K562 (cell line): ENCODE data around the gene STON2. TPM values are rescaled to one million over a fixed set of nuclear protein-coding genes. Genes with fewer than 3 reads are reported as not detected.

ENCODE experiments used
- ATAC-seq: fragments of 200-7000 bp; cut with Tn5 transposase; 3 replicates; pipeline ENCODE4 v1.9.1; 2020; ENCODE audit warnings: moderate library complexity
- Bru-seq: library from RNA; stranded (reverse); fragments of 400-500 nt; gene quantifications from one replicate; lab custom pipeline; 2021; lab: Mats Ljungman, UMichigan
- BruChase-seq, 2 experiments: library from RNA; stranded (reverse); fragments of 400-500 nt; gene quantifications; one replicate each; lab custom pipeline; 2021; lab: Mats Ljungman, UMichigan
- BruUV-seq: library from RNA; stranded (reverse); fragments of 400-500 nt; replicated peaks from 2 replicates; lab custom pipeline; 2021; lab: Mats Ljungman, UMichigan
- CTCF ChIA-PET: fragments of 300-600 bp; formaldehyde crosslinking; extraction: SDS; loops from one replicate; lab custom pipeline; 2021; ENCODE audit warnings: low intra/inter-chr PET ratio; lab: Yijun Ruan, JAX
- POLR2A ChIA-PET: fragments of 300-600, 350-650 bp; sonication (Branson Sonifier 250); formaldehyde crosslinking; extraction: SDS; loops from one replicate; lab custom pipeline; 2021; ENCODE audit warnings: antibody characterized with exemption, inconsistent platforms; lab: Yijun Ruan, JAX
- DNase-seq, 4 experiments: peaks; one replicate each; pipeline versions ENCODE4 v3.0.0 to v3.0.0-alpha.2; 2011 to 2018; ENCODE audit warnings: low spot score in 3 of 4, mixed read lengths in 3 of 4; ENCODE audit errors: extremely low read depth in 1 of 4
- FAIRE-seq: peaks from 2 replicates; lab custom pipeline; 2011; peaks lifted over from hg19 to GRCh38; lab: Jason Lieb, UNC
- H2AFZ ChIP-seq: 2 replicates; pipeline ENCODE4 v1.6.0; 2011; ENCODE audit warnings: low read depth, low read length, control low read depth, inconsistent platforms
- H3K27ac ChIP-seq: fragments of 200-600 bp; 3 replicates; pipeline ENCODE4 v1.8.0; 2011; ENCODE audit warnings: low read depth, mild to moderate bottlenecking, control low read depth, inconsistent platforms, low read length, moderate library complexity, mixed read lengths; ENCODE audit errors: extremely low read depth
- H3K27me3 ChIP-seq, 2 experiments: fragments of 300-600 bp in 1 of 2; 2 replicates in 1 of 2; 3 replicates in 1 of 2; pipeline versions ENCODE4 v1.6.0 to v1.8.0; 2011; ENCODE audit warnings: inconsistent platforms in 2 of 2, low read length in 2 of 2, mild to moderate bottlenecking in 1 of 2, mixed read lengths in 1 of 2, moderate library complexity in 1 of 2; ENCODE audit not compliant: control insufficient read depth in 2 of 2, insufficient read depth in 2 of 2
- H3K36me3 ChIP-seq: fragments of 300-600 bp; 3 replicates; pipeline ENCODE4 v1.8.0; 2011; ENCODE audit warnings: mild to moderate bottlenecking, low read length, inconsistent platforms; ENCODE audit not compliant: control insufficient read depth, insufficient read depth
- H3K4me1 ChIP-seq, 2 experiments: fragments of 200-600 bp in 1 of 2; replicated peaks in 1 of 2; 2 replicates in 1 of 2; 3 replicates in 1 of 2; pipeline versions ENCODE4 v1.5.1 to v1.8.0; 2011; ENCODE audit warnings: inconsistent platforms in 2 of 2, low read length in 2 of 2, mild to moderate bottlenecking in 1 of 2, mixed read lengths in 1 of 2, moderate library complexity in 1 of 2; ENCODE audit not compliant: control insufficient read depth in 2 of 2, insufficient read depth in 2 of 2
- H3K4me2 ChIP-seq: 2 replicates; pipeline ENCODE4 v1.6.1; 2011; ENCODE audit warnings: low read length, control low read depth, inconsistent platforms, mixed read lengths; ENCODE audit not compliant: insufficient read depth
- H3K4me3 ChIP-seq: fragments of 200-600 bp; sonication (generic), shearing (Covaris generic); 2 replicates; pipeline ENCODE4 v1.5.1; 2016; ENCODE audit warnings: control low read depth, inconsistent platforms
- H3K79me2 ChIP-seq: fragments of 200-600 bp; 3 replicates; pipeline ENCODE4 v1.8.0; 2011; ENCODE audit warnings: low read length, inconsistent platforms; ENCODE audit not compliant: control insufficient read depth, insufficient read depth
- H3K9ac ChIP-seq, 2 experiments: 2 replicates each; pipeline versions ENCODE4 v1.6.0 to v1.6.1; 2011; ENCODE audit warnings: low read depth in 2 of 2, low read length in 2 of 2, control low read depth in 1 of 2, inconsistent platforms in 1 of 2, mild to moderate bottlenecking in 1 of 2, mixed read lengths in 1 of 2; ENCODE audit not compliant: insufficient read depth in 1 of 2
- H3K9me1 ChIP-seq: one replicate; pipeline ENCODE4 v1.6.0; 2011; ENCODE audit warnings: inconsistent platforms, mild to moderate bottlenecking, low read length, moderate library complexity; ENCODE audit not compliant: control insufficient read depth, insufficient read depth
- H3K9me3 ChIP-seq: replicated peaks from 2 replicates; pipeline ENCODE4 v1.5.1; 2011; ENCODE audit warnings: low read depth, low read length, inconsistent platforms; ENCODE audit not compliant: control insufficient read depth, insufficient read depth
- H4K20me1 ChIP-seq: replicated peaks from 2 replicates; pipeline ENCODE4 v1.6.1; 2011; ENCODE audit warnings: low read length, inconsistent platforms, mixed read lengths; ENCODE audit not compliant: control insufficient read depth, insufficient read depth
- ARID1B ChIP-seq: fragments of 450-650 bp; IDR thresholded peaks from 2 replicates; pipeline ENCODE4 v1.6.1; 2016; ENCODE audit warnings: antibody characterized with exemption, mild to moderate bottlenecking, inconsistent platforms
- ATF1 ChIP-seq, 2 experiments: fragments of 450-650 bp in 1 of 2; IDR thresholded peaks; 2 replicates each; pipeline ENCODE4 v1.6.1; 2016; ENCODE audit warnings: missing compliant biosample characterization in 1 of 2, missing genetic modification characterization in 1 of 2
- BACH1 ChIP-seq: fragments of 200-800 bp; sonication (Bioruptor generic); IDR thresholded peaks from 2 replicates; pipeline ENCODE4 v1.6.1; 2016; ENCODE audit warnings: missing genetic modification characterization, missing compliant biosample characterization
- CBX3 ChIP-seq, 2 experiments: IDR thresholded peaks; 1 replicate in 1 of 2; 2 replicates in 1 of 2; pipeline ENCODE4 v1.6.1; 2012; ENCODE audit warnings: inconsistent platforms in 2 of 2, low read length in 2 of 2, borderline replicate concordance in 1 of 2, control low read depth in 1 of 2
- KDM2B ChIP-seq: fragments of 250-450 bp; sonication (Bioruptor Pico); IDR thresholded peaks from 2 replicates; pipeline ENCODE4 v1.8.0; 2021; ENCODE audit warnings: mild to moderate bottlenecking, moderate library complexity
- NBN ChIP-seq: fragments of 450-650 bp; IDR thresholded peaks from 2 replicates; pipeline ENCODE4 v1.6.1; 2016; ENCODE audit warnings: low read depth, mild to moderate bottlenecking
- SMARCE1 ChIP-seq: fragments of 450-650 bp; IDR thresholded peaks from 2 replicates; pipeline ENCODE4 v1.7.1; 2016; ENCODE audit warnings: mild to moderate bottlenecking
- TAF9B ChIP-seq: fragments of 450-650 bp; IDR thresholded peaks from 2 replicates; pipeline ENCODE4 v1.6.1; 2018; ENCODE audit warnings: mild to moderate bottlenecking; ENCODE audit not compliant: partially characterized antibody
- ZMIZ1 ChIP-seq, 2 experiments: fragments of 150-350 bp in 1 of 2; IDR thresholded peaks; 2 replicates each; pipeline ENCODE4 v1.6.1; 2012 to 2016; ENCODE audit warnings: low read depth in 2 of 2, low read length in 2 of 2, mild to moderate bottlenecking in 1 of 2, moderate library complexity in 1 of 2
- ZNF3 ChIP-seq: fragments of 250-450 bp; sonication (Bioruptor Pico); IDR thresholded peaks from 2 replicates; pipeline ENCODE4 v1.5.0; 2021; ENCODE audit warnings: mild to moderate bottlenecking, moderate library complexity
- WGBS: fragments of 100-300 bp; shearing (Covaris generic); methylation state at CpG from one replicate; pipeline ENCODE4 v1.1.6; 2016; ENCODE audit warnings: low coverage, mixed read lengths; ENCODE audit not compliant: insufficient coverage; ENCODE audit errors: missing lambda C conversion rate; 5-methylcytosine and 5-hydroxymethylcytosine counted together
- in situ Hi-C: fragments of 300-500 bp; cut with MboI; formaldehyde crosslinking; loops from 4 replicates; pipeline ENCODE4 v1.15.0; 2018; ENCODE audit warnings: inconsistent platforms, mixed read lengths
- intact Hi-C: fragments of 100-400 bp; cut with micrococcal nuclease; formaldehyde crosslinking; loops from 2 replicates; pipeline ENCODE4 v1.14.2; 2022
- long read RNA-seq, 3 experiments: library from polyadenylated mRNA in 2 of 3; library from RNA in 1 of 3; unstranded in 2 of 3; stranded (forward) in 1 of 3; transcript quantifications; one replicate each; pipeline ENCODE4 v2.0.0, GENCODE V29; 2019 to 2022
- polyA minus RNA-seq, 3 experiments: library from RNA; depleted of rRNA, polyadenylated mRNA; stranded (reverse); fragments of >200 nt; gene quantifications; 2 replicates each; pipeline ENCODE4 v1.2.3, GENCODE V29; 2011
- polyA plus RNA-seq, 8 experiments: library from polyadenylated mRNA; depleted of rRNA in 4 of 8; stranded (reverse) in 5 of 8; unstranded in 3 of 8; fragments of >200 nt; fragmentation: Nextera tagmentation in 2 of 8; fragmentation: Illumina TruSeq in 1 of 8; extraction: Ambion mirVana in 2 of 8; extraction: Trizol in 1 of 8; gene quantifications; 2 replicates each; pipeline versions ENCODE4 v1.2.1 to v1.2.3, GENCODE V29; 2011 to 2014; ENCODE audit warnings: inconsistent platforms in 1 of 8, missing spikeins in 1 of 8
- total RNA-seq, 7 experiments: library from RNA; depleted of rRNA in 6 of 7; stranded (reverse); fragments of >200 nt in 6 of 7; fragmentation: Illumina TruSeq in 2 of 7; extraction: Trizol in 2 of 7; gene quantifications; 2 replicates each; pipeline versions ENCODE4 v1.2.1 to v1.2.3, GENCODE V29; 2011 to 2021; ENCODE audit warnings: low replicate concordance in 1 of 7

STON2 gene, protein sequence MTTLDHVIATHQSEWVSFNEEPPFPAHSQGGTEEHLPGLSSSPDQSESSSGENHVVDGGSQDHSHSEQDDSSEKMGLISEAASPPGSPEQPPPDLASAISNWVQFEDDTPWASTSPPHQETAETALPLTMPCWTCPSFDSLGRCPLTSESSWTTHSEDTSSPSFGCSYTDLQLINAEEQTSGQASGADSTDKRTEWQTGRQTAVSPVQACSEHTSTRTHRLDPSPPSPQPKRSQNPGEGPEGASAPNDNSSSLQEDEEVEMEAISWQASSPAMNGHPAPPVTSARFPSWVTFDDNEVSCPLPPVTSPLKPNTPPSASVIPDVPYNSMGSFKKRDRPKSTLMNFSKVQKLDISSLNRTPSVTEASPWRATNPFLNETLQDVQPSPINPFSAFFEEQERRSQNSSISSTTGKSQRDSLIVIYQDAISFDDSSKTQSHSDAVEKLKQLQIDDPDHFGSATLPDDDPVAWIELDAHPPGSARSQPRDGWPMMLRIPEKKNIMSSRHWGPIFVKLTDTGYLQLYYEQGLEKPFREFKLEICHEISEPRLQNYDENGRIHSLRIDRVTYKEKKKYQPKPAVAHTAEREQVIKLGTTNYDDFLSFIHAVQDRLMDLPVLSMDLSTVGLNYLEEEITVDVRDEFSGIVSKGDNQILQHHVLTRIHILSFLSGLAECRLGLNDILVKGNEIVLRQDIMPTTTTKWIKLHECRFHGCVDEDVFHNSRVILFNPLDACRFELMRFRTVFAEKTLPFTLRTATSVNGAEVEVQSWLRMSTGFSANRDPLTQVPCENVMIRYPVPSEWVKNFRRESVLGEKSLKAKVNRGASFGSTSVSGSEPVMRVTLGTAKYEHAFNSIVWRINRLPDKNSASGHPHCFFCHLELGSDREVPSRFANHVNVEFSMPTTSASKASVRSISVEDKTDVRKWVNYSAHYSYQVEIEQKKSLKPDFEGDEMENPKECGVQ
- total RNA-seq (2011; cell fraction: chromatin; rRNA removed; ENCODE audit: low replicate concordance): 206 and 247 TPM in 2 replicates
- total RNA-seq (2011; cell fraction: nucleolus; rRNA removed): 93.6 and 103 TPM in 2 replicates
- total RNA-seq (2011; cell fraction: nucleoplasm; rRNA removed): 120 and 144 TPM in 2 replicates
- total RNA-seq (2014; rRNA removed): 54.6 and 61.6 TPM in 2 replicates
- 90.6 and 106 TPM in 2 replicates for total RNA-seq (2014; rRNA removed; fragmentation: Illumina TruSeq; extraction: Trizol)
- 68.5 and 69.6 TPM in 2 replicates for total RNA-seq (2015; rRNA removed; fragmentation: Illumina TruSeq; extraction: Trizol)
- total RNA-seq (2021): 89.4 and 99.3 TPM in 2 replicates
- polyA plus RNA-seq (2011; rRNA removed): 53.5 and 54.6 TPM in 2 replicates
- polyA plus RNA-seq (2011; cell fraction: cytosol; rRNA removed): 28.3 and 33.4 TPM in 2 replicates
- 48.4 and 72.1 TPM in 2 replicates for polyA plus RNA-seq (2011; cell fraction: nucleus; rRNA removed)
- polyA plus RNA-seq (2012): 18.9 and 21.5 TPM in 2 replicates
- 24.1 and 24.8 TPM in 2 replicates for polyA plus RNA-seq (2014; fragmentation: Illumina TruSeq; extraction: Trizol)
- 10 to 100 TPM in 1 of 2 experiments, 1 to 10 TPM in 1; 7.8 to 30.2 TPM for polyA plus RNA-seq (2014; fragmentation: Nextera tagmentation; extraction: Ambion mirVana)
- 20.2 and 24.9 TPM in 2 replicates for polyA plus RNA-seq (2014; rRNA removed)
- 207 and 259 TPM in 2 replicates for polyA minus RNA-seq (2011; rRNA and poly(A)+ RNA removed)
- 91.1 and 132 TPM in 2 replicates for polyA minus RNA-seq (2011; cell fraction: cytosol; rRNA and poly(A)+ RNA removed)
- polyA minus RNA-seq (2011; cell fraction: nucleus; rRNA and poly(A)+ RNA removed): 127 and 151 TPM in 2 replicates
- Bru-seq, nascent RNA: percentile 87 among the genes with signal in this experiment
- percentile 78 among the genes with signal in this experiment for BruChase-seq, experiment 1, labeled RNA remaining after a 2-hour chase
- percentile 77 among the genes with signal in this experiment for BruChase-seq, experiment 2, labeled RNA remaining after a 6-hour chase
- long read RNA-seq, experiment 1, partial matches to known transcripts: 12 of 47 reads
- long read RNA-seq, experiment 1, other reads (novel, unspliced or antisense): 31 of 47 reads
- long read RNA-seq, experiment 2, partial matches to known transcripts: 0 of 10 reads
- long read RNA-seq, experiment 2, other reads (novel, unspliced or antisense): 10 of 10 reads
- long read RNA-seq, experiment 3, partial matches to known transcripts: 14 of 27 reads
- long read RNA-seq, experiment 3, other reads (novel, unspliced or antisense): 13 of 27 reads

- Histone ChIP-seq H3K4me3 (no peak within 1 kb of the TSS), H2AFZ (no peak within 1 kb of the TSS), H3K4me2 (peak within 1 kb of the TSS; percentile 59), H3K9me1 (peaks cover 13% of the 10 kb centered on the region), H3K4me1 (peaks cover 4 to 42% of the 10 kb centered on the region in 2 experiments), H4K20me1 (peaks cover 22% of the 10 kb centered on the region), H3K9me3 (no peaks in the 10 kb centered on the region), H3K9ac (peak within 1 kb of the TSS in 1 of 2 experiments; percentile 42; a peak in 2 of 4 replicates), H3K36me3 (peaks cover 48% of the 10 kb centered on the region), H3K27me3 (no peaks in the 10 kb centered on the region), H3K79me2 (peaks cover 76% of the 10 kb centered on the region), H3K27ac (peak within 1 kb of the TSS; percentile 81; the same call in 2 of the 3 replicates)
- intact Hi-C loops (loop anchor here (2.0 to 5.0 kb wide), 2 partner anchors 27 to 52 kb away; no protein-coding TSS in a partner anchor), in situ Hi-C loops (no loop called here)
- POLR2A ChIA-PET: interaction anchor here (1.4 kb wide), 1 partner anchor 133 kb away, joined by 3 read pairs; the partner anchor contains the start of gene SEL1L
- DNase-seq (peak; percentile 34 to 90 (median 56)), FAIRE-seq (peak; percentile 97), ATAC-seq (peak; percentile 79)
- BruUV-seq: no TSS peak
- 2% methylated on average over 5 of the region's 5 CpGs for WGBS
- CTCF ChIA-PET: no interaction called here
- TF ChIP-seq ARID1B (peak; percentile 82), KDM2B (no peak), CBX3 (IDR thresholded peaks at IDR 0.05; ENCODE audit: borderline replicate concordance in 1 of 2, low read length in 2 of 2) (no peak), BACH1 (tag) (peak; percentile 64; the same call in 1 of the 2 replicates), SMARCE1 (peak; percentile 73; the same call in 1 of the 2 replicates), ATF1 (CRISPR knock-in tag; IDR thresholded peaks at IDR 0.05) (no peak), ATF1 (tag; IDR thresholded peaks at IDR 0.05) (peak; percentile 72), ZMIZ1 (IDR thresholded peaks at IDR 0.05; ENCODE audit: low read depth in 2 of 2, low read length in 2 of 2) (peak in 1 of 2 experiments; percentile 63; a peak in 1 of 4 replicates), ZNF3 (CRISPR knock-in tag) (no peak), NBN (0 out of 2 replicates have a peak, but pooled peaks have one; percentile 49), TAF9B (peak; percentile 38)
Observed at GRCh38 chr14:81400202-81400678, at the start of gene STON2. TSS of gene STON2 (minus strand) at chr14:81400324. CDS start at chr14:81398382, 1,942 bp downstream.
